Measurements from ENCODE around the gene DNAH5. TPM values are rescaled to one million over a fixed set of nuclear protein-coding genes. Genes with fewer than 3 reads are reported as not detected.

Gene DNAH5
- total RNA-seq, 1 experiment from 2014 or later = 9.7 TPM

- Histone ChIP-seq H3K27me3 (ENCODE audit: insufficient read depth, low read depth) (no peaks in the 10 kb centered on the region), H3K36me3 (ENCODE audit: low read depth) (no peaks in the 10 kb centered on the region), H3F3A (ENCODE audit: insufficient read depth, low read depth) (no peaks in the 10 kb centered on the region), H3K79me2 (ENCODE audit: low read depth) (no peaks in the 10 kb centered on the region), H3K9me3 (ENCODE audit: insufficient read depth, low read depth) (no peaks in the 10 kb centered on the region), H3K27ac (no peak overlapping the region), H3K4me3 (no peak overlapping the region), H4K20me1 (ENCODE audit: insufficient read depth) (no peaks in the 10 kb centered on the region), H2AFZ (no peak overlapping the region), H3K4me1 (replicated peaks; ENCODE audit: insufficient read depth) (no peaks in the 10 kb centered on the region), H3K9me2 (ENCODE audit: insufficient read depth) (no peaks in the 10 kb centered on the region), H3K4me2 (no peak overlapping the region)
- no peak for DNase-seq
- TF ChIP-seq EZH2 (IDR thresholded peaks at IDR 0.05; ENCODE audit: low read depth) = no peak
- no peak for TF ChIP-seq CTCF (conservative IDR thresholded peaks at IDR 0.05)
- CTCF ChIA-PET = no interaction called here
- BruUV-seq (replicated peaks) = no TSS peak
- intact Hi-C loops (cut with micrococcal nuclease; ENCODE audit: unreplicated experiment) = loop anchor here (5.0 to 10.0 kb wide), 3 partner anchors 500 to 607 kb away; partner anchors contain the start of gene OTULINL
- POLR2A ChIA-PET (ENCODE audit: unreplicated experiment) = interaction anchor here (0.5 kb wide), 1 partner anchor 170 kb away, joined by 6 read pairs; no protein-coding TSS in a partner anchor
Measured at GRCh38 chr5:13975246-13975645, 30.8 kb upstream of the DNAH5 start.

- H3K4me2 ChIP-seq = no peak overlapping the region
- no TSS peak for BruUV-seq (replicated peaks)
- no peaks in the 10 kb centered on the region for H3K9me2 ChIP-seq (ENCODE audit: insufficient read depth)
- no peaks in the 10 kb centered on the region for H3K79me2 ChIP-seq (ENCODE audit: low read depth)
- TF ChIP-seq EZH2 (IDR thresholded peaks at IDR 0.05; ENCODE audit: low read depth) = no peak
- TF ChIP-seq CTCF (conservative IDR thresholded peaks at IDR 0.05) = no peak
- ChIA-PET CTCF (no interaction called here), POLR2A (ENCODE audit: unreplicated experiment) (no interaction called here)
- DNase-seq = no peak
- H3K36me3 ChIP-seq (ENCODE audit: low read depth) = no peaks in the 10 kb centered on the region
- no peak overlapping the region for H2AFZ ChIP-seq
- no peaks in the 10 kb centered on the region for H3K4me1 ChIP-seq (replicated peaks; ENCODE audit: insufficient read depth)
- no peak overlapping the region for H3K27ac ChIP-seq
- no peaks in the 10 kb centered on the region for H3K9me3 ChIP-seq (ENCODE audit: insufficient read depth, low read depth)
- no peaks in the 10 kb centered on the region for H4K20me1 ChIP-seq (ENCODE audit: insufficient read depth)
- no peak overlapping the region for H3K4me3 ChIP-seq
- intact Hi-C loops (cut with micrococcal nuclease; ENCODE audit: unreplicated experiment) = loop anchor here (10.0 kb wide), 1 partner anchor 501 kb away; no protein-coding TSS in a partner anchor
- H3F3A ChIP-seq (ENCODE audit: insufficient read depth, low read depth) = no peaks in the 10 kb centered on the region
- no peaks in the 10 kb centered on the region for H3K27me3 ChIP-seq (ENCODE audit: insufficient read depth, low read depth)
Measured at GRCh38 chr5:13973724-13974123, 29.2 kb upstream of the DNAH5 start.

GRCh38 chr5:13972029-13972428, 27.5 kb upstream of the DNAH5 start:
- no peaks in the 10 kb centered on the region for H3K36me3 ChIP-seq (ENCODE audit: low read depth)
- H3K4me2 ChIP-seq = no peak overlapping the region
- intact Hi-C loops (cut with micrococcal nuclease; ENCODE audit: unreplicated experiment) = loop anchor here (10.0 kb wide), 1 partner anchor 503 kb away; no protein-coding TSS in a partner anchor
- ChIA-PET POLR2A (ENCODE audit: unreplicated experiment) (no interaction called here), CTCF (no interaction called here)
- no TSS peak for BruUV-seq (replicated peaks)
- no peaks in the 10 kb centered on the region for H3F3A ChIP-seq (ENCODE audit: insufficient read depth, low read depth)
- no peak overlapping the region for H2AFZ ChIP-seq
- no peaks in the 10 kb centered on the region for H3K79me2 ChIP-seq (ENCODE audit: low read depth)
- no peaks in the 10 kb centered on the region for H3K27me3 ChIP-seq (ENCODE audit: insufficient read depth, low read depth)
- H3K4me1 ChIP-seq (replicated peaks; ENCODE audit: insufficient read depth) = no peaks in the 10 kb centered on the region
- H3K4me3 ChIP-seq = no peak overlapping the region
- no peaks in the 10 kb centered on the region for H4K20me1 ChIP-seq (ENCODE audit: insufficient read depth)
- no peaks in the 10 kb centered on the region for H3K9me3 ChIP-seq (ENCODE audit: insufficient read depth, low read depth)
- TF ChIP-seq CTCF (conservative IDR thresholded peaks at IDR 0.05) (no peak), EZH2 (IDR thresholded peaks at IDR 0.05; ENCODE audit: low read depth) (no peak)
- DNase-seq = no peak
- H3K9me2 ChIP-seq (ENCODE audit: insufficient read depth) = no peaks in the 10 kb centered on the region
- no peak overlapping the region for H3K27ac ChIP-seq

Data from PC-9 (cell line).